KMS-11 (cell line): Measurements from ENCODE around the gene ZNF525.

ENCODE experiments used
- H2AFZ ChIP-seq: fragments of 200-600 bp; sonication (generic); 2 replicates; pipeline ENCODE4 v1.6.1; 2016; ENCODE audit warnings: antibody characterized with exemption, mixed run types, low read depth
- H3K27ac ChIP-seq: fragments of 200-600 bp; sonication (generic); 2 replicates; pipeline ENCODE4 v1.6.1; 2016; ENCODE audit warnings: mild to moderate bottlenecking, mixed run types
- H3K27me3 ChIP-seq: fragments of 200-600 bp; sonication (generic); 2 replicates; pipeline ENCODE4 v1.6.1; 2017; ENCODE audit warnings: mild to moderate bottlenecking, low read depth, mixed run types, moderate library complexity; ENCODE audit not compliant: insufficient read depth
- H3K36me3 ChIP-seq: fragments of 200-600 bp; sonication (generic); 2 replicates; pipeline ENCODE4 v1.6.1; 2017; ENCODE audit warnings: mild to moderate bottlenecking, mixed run types; ENCODE audit not compliant: insufficient read depth
- H3K4me1 ChIP-seq: fragments of 200-600 bp; sonication (generic); 2 replicates; pipeline ENCODE4 v1.6.1; 2016; ENCODE audit warnings: mild to moderate bottlenecking, low read depth, mixed run types; ENCODE audit not compliant: poor library complexity, severe bottlenecking
- H3K4me2 ChIP-seq: fragments of 200-600 bp; sonication (generic); 2 replicates; pipeline ENCODE4 v1.7.0; 2016; ENCODE audit warnings: mild to moderate bottlenecking, mixed run types
- H3K4me3 ChIP-seq: fragments of 200-600 bp; sonication (generic); IDR thresholded peaks from 2 replicates; pipeline ENCODE4 v1.6.1; 2017; ENCODE audit warnings: low read depth, low read length, mixed read lengths; ENCODE audit not compliant: insufficient read depth
- H3K79me2 ChIP-seq: fragments of 200-600 bp; sonication (generic); 2 replicates; pipeline ENCODE4 v1.6.1; 2016; ENCODE audit warnings: low read depth, mixed run types; ENCODE audit not compliant: insufficient read depth
- H3K9ac ChIP-seq: fragments of 200-600 bp; sonication (generic); 2 replicates; pipeline ENCODE4 v1.6.1; 2016; ENCODE audit warnings: mild to moderate bottlenecking, mixed run types
- H4K20me1 ChIP-seq: fragments of 200-600 bp; sonication (generic); 2 replicates; pipeline ENCODE4 v1.6.1; 2016; ENCODE audit warnings: mild to moderate bottlenecking, mixed run types; ENCODE audit not compliant: insufficient read depth
- TF ChIP-seq, protein P1 (sequence below): fragments of 200-600 bp; sonication (generic); conservative IDR thresholded peaks from 2 replicates; pipeline ENCODE4 v1.6.1; 2017; ENCODE audit warnings: low read depth, mild to moderate bottlenecking, antibody characterized with exemption, low read length, moderate library complexity, mixed read lengths

ZNF525 gene

DNA sequence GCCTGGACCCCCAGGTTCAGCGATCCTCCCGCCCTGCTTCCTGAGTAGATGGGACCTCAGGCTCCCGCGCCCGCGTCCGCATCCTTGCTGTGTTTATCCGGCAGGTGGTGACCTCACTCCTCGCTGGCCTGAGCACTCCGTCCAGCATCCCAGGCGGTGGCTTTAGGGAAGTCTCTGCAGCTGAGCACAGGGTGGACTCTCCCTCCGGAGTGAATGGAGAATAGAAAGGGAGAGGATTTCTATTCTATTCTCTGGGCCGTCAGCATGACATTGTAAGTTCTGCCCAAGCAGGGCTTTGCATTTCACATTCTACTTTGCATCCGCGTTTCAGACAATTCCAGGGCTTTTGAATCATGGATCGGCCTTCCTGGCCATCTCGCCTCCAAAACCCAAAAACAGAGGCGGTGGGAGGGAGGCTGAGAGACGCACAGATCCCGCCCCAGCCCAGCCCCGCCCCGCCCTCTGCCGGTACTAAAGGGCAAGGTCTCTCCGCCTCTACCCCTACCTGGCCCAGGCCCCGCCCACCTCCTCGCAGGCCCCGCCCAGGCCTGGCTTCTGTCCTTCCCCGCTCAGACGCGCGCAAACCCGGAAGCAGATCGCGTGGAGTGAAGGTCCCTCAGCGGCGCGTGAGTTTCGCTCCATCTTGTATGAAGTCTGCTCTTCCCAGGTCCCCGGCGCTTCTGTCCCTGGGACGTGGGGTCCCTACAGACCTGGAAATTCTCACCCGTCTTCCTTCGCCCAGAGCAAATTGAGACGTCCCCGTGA, at the start of gene ZNF525:
TSS of gene ZNF525 (plus strand) at position 572 of the 765 bp plus-strand sequence. CDS start 6,577 bp downstream, outside the sequence.
- peak within 1 kb of the TSS; percentile 51; the same call in 1 of the 2 replicates for H3K27ac ChIP-seq
- H3K9ac ChIP-seq = peak within 1 kb of the TSS; percentile 57; the same call in 1 of the 2 replicates

DNA sequence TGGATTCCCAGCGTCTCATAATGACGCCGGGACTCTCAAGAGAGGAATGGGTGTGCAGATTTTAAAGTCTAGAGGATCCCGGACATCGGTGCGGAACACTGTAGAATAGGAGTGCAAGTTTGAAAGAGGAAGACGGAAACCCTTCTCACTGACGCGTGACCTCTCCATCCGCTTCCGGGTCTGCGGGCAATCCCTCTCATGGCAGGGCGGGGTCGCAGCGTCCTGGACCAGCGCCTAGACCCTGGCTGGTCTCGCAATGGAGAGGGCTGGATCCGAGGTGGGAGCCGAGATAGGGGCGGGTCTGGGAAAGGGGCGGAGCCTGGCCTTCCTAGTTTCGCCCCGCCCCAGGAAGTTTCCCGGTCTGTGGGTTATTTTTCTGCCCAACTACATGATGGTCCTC, 36.5 kb upstream of the ZNF525 start:
- Histone ChIP-seq H3K79me2 (peaks cover under 1% of the 10 kb centered on the region; the same call in 1 of the 2 replicates), H3K27me3 (no peaks in the 10 kb centered on the region), H3K9ac (no peak overlapping the region), H2AFZ (no peak overlapping the region), H3K36me3 (no peaks in the 10 kb centered on the region), H3K27ac (no peak overlapping the region), H3K4me1 (no peaks in the 10 kb centered on the region), H3K4me3 (no peak overlapping the region), H4K20me1 (no peaks in the 10 kb centered on the region), H3K4me2 (no peak overlapping the region)
- TF ChIP-seq, protein P1, sequence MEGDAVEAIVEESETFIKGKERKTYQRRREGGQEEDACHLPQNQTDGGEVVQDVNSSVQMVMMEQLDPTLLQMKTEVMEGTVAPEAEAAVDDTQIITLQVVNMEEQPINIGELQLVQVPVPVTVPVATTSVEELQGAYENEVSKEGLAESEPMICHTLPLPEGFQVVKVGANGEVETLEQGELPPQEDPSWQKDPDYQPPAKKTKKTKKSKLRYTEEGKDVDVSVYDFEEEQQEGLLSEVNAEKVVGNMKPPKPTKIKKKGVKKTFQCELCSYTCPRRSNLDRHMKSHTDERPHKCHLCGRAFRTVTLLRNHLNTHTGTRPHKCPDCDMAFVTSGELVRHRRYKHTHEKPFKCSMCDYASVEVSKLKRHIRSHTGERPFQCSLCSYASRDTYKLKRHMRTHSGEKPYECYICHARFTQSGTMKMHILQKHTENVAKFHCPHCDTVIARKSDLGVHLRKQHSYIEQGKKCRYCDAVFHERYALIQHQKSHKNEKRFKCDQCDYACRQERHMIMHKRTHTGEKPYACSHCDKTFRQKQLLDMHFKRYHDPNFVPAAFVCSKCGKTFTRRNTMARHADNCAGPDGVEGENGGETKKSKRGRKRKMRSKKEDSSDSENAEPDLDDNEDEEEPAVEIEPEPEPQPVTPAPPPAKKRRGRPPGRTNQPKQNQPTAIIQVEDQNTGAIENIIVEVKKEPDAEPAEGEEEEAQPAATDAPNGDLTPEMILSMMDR = no peak

More for the DNA sequence above, at the start of gene ZNF525:
- Histone ChIP-seq H3K36me3 (no peaks in the 10 kb centered on the region), H3K27me3 (no peaks in the 10 kb centered on the region), H4K20me1 (no peaks in the 10 kb centered on the region), H3K4me2 (peak within 1 kb of the TSS; percentile 39; the same call in 1 of the 2 replicates), H3K4me1 (no peaks in the 10 kb centered on the region), H3K4me3 (no peak within 1 kb of the TSS), H3K79me2 (no peaks in the 10 kb centered on the region), H2AFZ (peak within 1 kb of the TSS; percentile 67)
- TF ChIP-seq, protein P1 = peak; percentile 36; the same call in 1 of the 2 replicates

DNA sequence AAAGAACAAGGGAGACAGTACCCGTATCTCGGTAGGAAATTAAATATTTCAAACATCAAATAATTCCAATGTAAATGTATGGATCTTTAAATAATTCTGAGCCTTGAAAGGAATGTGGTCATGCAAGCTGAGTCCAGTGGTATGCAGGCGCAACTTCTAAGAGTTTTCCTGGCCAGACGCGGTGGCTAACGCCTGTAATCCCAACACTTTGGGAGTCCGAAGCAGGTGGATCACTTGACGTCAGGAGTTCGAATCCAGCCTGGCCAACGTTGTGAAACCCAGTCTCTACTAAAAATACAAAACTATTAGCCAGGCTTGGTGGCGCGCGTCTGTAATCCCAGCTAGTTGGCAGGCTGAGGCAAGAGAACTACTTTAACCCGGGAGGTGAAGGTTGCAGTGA, 33.0 kb upstream of the ZNF525 start:
- H3K4me3 ChIP-seq = no peak overlapping the region
- H4K20me1 ChIP-seq = no peaks in the 10 kb centered on the region
- no peak overlapping the region for H3K27ac ChIP-seq
- no peaks in the 10 kb centered on the region for H3K27me3 ChIP-seq
- no peak overlapping the region for H3K9ac ChIP-seq
- no peaks in the 10 kb centered on the region for H3K36me3 ChIP-seq
- TF ChIP-seq, protein P1 = no peak
- no peak overlapping the region for H2AFZ ChIP-seq
- H3K79me2 ChIP-seq = peaks cover 4% of the 10 kb centered on the region; the same call in 1 of the 2 replicates
- H3K4me2 ChIP-seq = peak overlapping the region; percentile 51; the same call in 1 of the 2 replicates
- H3K4me1 ChIP-seq = peaks cover 4% of the 10 kb centered on the region

DNA sequence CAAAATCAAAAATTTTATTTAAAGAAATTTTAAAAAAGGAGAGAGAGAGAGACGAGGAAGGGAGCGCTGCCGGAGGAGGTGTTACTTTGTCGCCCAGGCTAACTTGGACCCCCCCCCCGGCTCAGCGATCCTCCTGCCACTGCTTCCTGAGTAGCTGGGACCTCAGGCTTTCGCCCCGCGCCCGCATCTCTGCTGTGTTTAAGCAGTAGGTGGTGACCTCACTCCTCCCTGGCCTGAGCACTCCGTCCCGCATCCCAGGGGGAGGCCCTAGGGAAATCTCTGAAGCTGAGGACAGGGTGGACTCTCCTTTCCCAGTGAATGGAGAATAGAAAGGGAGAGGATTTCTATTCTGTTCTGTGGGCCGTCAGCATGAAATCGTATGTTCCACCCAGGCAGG, 32.4 kb upstream of the ZNF525 start:
- TF ChIP-seq, protein P1 = no peak
- Histone ChIP-seq H3K27me3 (no peaks in the 10 kb centered on the region), H3K4me1 (peaks cover 4% of the 10 kb centered on the region), H3K79me2 (peaks cover 4% of the 10 kb centered on the region; the same call in 1 of the 2 replicates), H2AFZ (peak overlapping the region; percentile 82; the same call in 1 of the 2 replicates), H3K4me3 (peak overlapping the region; percentile 20), H3K36me3 (no peaks in the 10 kb centered on the region), H3K27ac (no peak overlapping the region), H4K20me1 (no peaks in the 10 kb centered on the region), H3K9ac (no peak overlapping the region), H3K4me2 (peak overlapping the region; percentile 51; the same call in 1 of the 2 replicates)
